B cell (primary cell): Measurements from ENCODE around the gene KCNK18. TPM values are rescaled to one million over a fixed set of nuclear protein-coding genes. Genes with fewer than 3 reads are reported as not detected.

Experiments used
- ATAC-seq: fragments of 200-7000 bp; cut with Tn5 transposase; one replicate; pipeline ENCODE4 v1.10.0; 2021; ENCODE audit warnings: low read depth, mild to moderate bottlenecking, moderate number of reproducible peaks, moderate library complexity
- CTCF ChIA-PET: fragments of 350-600 bp; sonication (Branson Sonifier 250); formaldehyde crosslinking; loops from one replicate; lab custom pipeline; 2021; ENCODE audit warnings: antibody characterized with exemption, inconsistent platforms; lab: Charles Lee
- POLR2A ChIA-PET: fragments of 350-600 bp; sonication (Branson Sonifier 250); formaldehyde crosslinking; loops from one replicate; lab custom pipeline; 2021; ENCODE audit warnings: antibody characterized with exemption; lab: Charles Lee
- DNase-seq: peaks from one replicate; pipeline ENCODE4 v3.0.0; 2013
- H2AFZ ChIP-seq: 2 replicates; pipeline ENCODE4 v1.6.1; 2012; ENCODE audit warnings: mild to moderate bottlenecking, low read depth, low read length; ENCODE audit not compliant: insufficient read depth, poor library complexity, severe bottlenecking
- H3K27ac ChIP-seq, 2 donors: 1 replicate in 1 of 2; 2 replicates in 1 of 2; pipeline ENCODE4 v1.5.1; 2012 to 2013; ENCODE audit warnings: low read length in 2 of 2, mild to moderate bottlenecking in 2 of 2, moderate library complexity in 1 of 2
- H3K27me3 ChIP-seq, 4 experiments: fragments of 200-600 bp in 1 of 4; sonication (generic) in 1 of 4; replicated peaks in 1 of 4; 1 replicate in 2 of 4; 2 replicates in 2 of 4; pipeline versions ENCODE4 v1.6.1 to v1.7.0; 2013 to 2016; ENCODE audit warnings: low read length in 3 of 4, mild to moderate bottlenecking in 2 of 4, mixed read lengths in 1 of 4, moderate library complexity in 1 of 4; ENCODE audit not compliant: insufficient read depth in 4 of 4, control insufficient read depth in 3 of 4; ENCODE audit errors: control extremely low read depth in 1 of 4
- H3K36me3 ChIP-seq, 2 experiments: replicated peaks in 1 of 2; 1 replicate in 1 of 2; 2 replicates in 1 of 2; pipeline versions ENCODE4 v1.6.1 to v1.7.1; 2013; ENCODE audit warnings: low read length in 1 of 2; ENCODE audit not compliant: insufficient read depth in 2 of 2, control insufficient read depth in 1 of 2; ENCODE audit errors: control extremely low read depth in 1 of 2, extremely low read depth in 1 of 2
- H3K4me1 ChIP-seq, 2 donors: fragments of 200-600 bp in 1 of 2; sonication (generic) in 1 of 2; 1 replicate in 1 of 2; 2 replicates in 1 of 2; pipeline versions ENCODE4 v1.5.1 to v1.6.1; 2013 to 2017; ENCODE audit warnings: low read length in 2 of 2; ENCODE audit not compliant: control insufficient read depth in 2 of 2, insufficient read depth in 2 of 2
- H3K4me2 ChIP-seq: replicated peaks from 2 replicates; pipeline ENCODE3; 2012; ENCODE audit warnings: mild to moderate bottlenecking, low read depth, low read length; ENCODE audit not compliant: poor library complexity, severe bottlenecking
- H3K4me3 ChIP-seq, 5 experiments: fragments of 200-600 bp in 1 of 5; sonication (generic) in 1 of 5; 1 replicate in 3 of 5; 2 replicates in 2 of 5; pipeline versions ENCODE4 v1.5.1 to v1.7.0; 2011 to 2016; ENCODE audit warnings: low read length in 4 of 5, mild to moderate bottlenecking in 4 of 5, low read depth in 2 of 5, control low read depth in 1 of 5, moderate library complexity in 1 of 5; ENCODE audit not compliant: insufficient read depth in 1 of 5; ENCODE audit errors: control extremely low read depth in 1 of 5, extremely low read depth in 1 of 5
- H3K79me2 ChIP-seq: fragments of 200-600 bp; sonication (generic); one replicate; pipeline ENCODE4 v1.6.0; 2016; ENCODE audit warnings: low read length; ENCODE audit not compliant: control insufficient read depth, insufficient read depth
- H3K9ac ChIP-seq: fragments of 200-600 bp; sonication (generic); 2 replicates; pipeline ENCODE4 v1.6.1; 2017; ENCODE audit warnings: mild to moderate bottlenecking, low read length, moderate library complexity
- H3K9me3 ChIP-seq, 3 donors: one replicate each; pipeline versions ENCODE4 v1.6.1 to v1.7.1; 2013; ENCODE audit warnings: low read length in 2 of 3; ENCODE audit not compliant: control insufficient read depth in 2 of 3, insufficient read depth in 1 of 3; ENCODE audit errors: control extremely low read depth in 1 of 3
- H4K20me1 ChIP-seq: 2 replicates; pipeline ENCODE4 v1.6.0; 2012; ENCODE audit warnings: mild to moderate bottlenecking, low read length; ENCODE audit not compliant: insufficient read depth, control insufficient read depth, poor library complexity, severe bottlenecking
- H3K27ac Mint-ChIP-seq: one replicate; pipeline ENCODE4 v1.8.0; 2021; ENCODE audit warnings: mixed read lengths
- H3K27me3 Mint-ChIP-seq: one replicate; pipeline ENCODE4 v1.8.0; 2021; ENCODE audit warnings: mixed read lengths
- H3K4me1 Mint-ChIP-seq: one replicate; pipeline ENCODE4 v1.8.0; 2021; ENCODE audit warnings: mixed read lengths
- H3K4me3 Mint-ChIP-seq: one replicate; pipeline ENCODE4 v1.8.0; 2021; ENCODE audit warnings: mixed read lengths
- H3K9me3 Mint-ChIP-seq: one replicate; pipeline ENCODE4 v1.8.0; 2022; ENCODE audit warnings: mixed read lengths; ENCODE audit not compliant: insufficient read depth
- EZH2 ChIP-seq: IDR thresholded peaks from 2 replicates; pipeline ENCODE4 v1.6.1; 2012; ENCODE audit warnings: borderline replicate concordance, low read depth, mild to moderate bottlenecking, moderate library complexity, low read length; ENCODE audit not compliant: insufficient read depth, poor library complexity, severe bottlenecking
- WGBS: methylation state at CpG from one replicate; pipeline ENCODE4 v1.1.5; 2013; ENCODE audit warnings: missing lambda C conversion rate; ENCODE audit not compliant: insufficient coverage; 5-methylcytosine and 5-hydroxymethylcytosine counted together
- intact Hi-C: fragments of 100-400 bp; cut with micrococcal nuclease; formaldehyde crosslinking; loops from one replicate; pipeline ENCODE4 v1.10.0; 2022
- polyA plus RNA-seq: library from polyadenylated mRNA; depleted of rRNA; stranded (reverse); fragments of >200 nt; gene quantifications from 2 replicates; pipeline ENCODE4 v1.2.3, GENCODE V29; 2012
- total RNA-seq, 2 donors: library from RNA; stranded (reverse); fragments of 120-200 nt in 1 of 2; gene quantifications; 1 replicate in 1 of 2; 2 replicates in 1 of 2; pipeline versions ENCODE4 v1.2.3 to v1.2.4, GENCODE V29; 2013 to 2022
- TF ChIP-seq, protein P1 (sequence below): fragments of 200-600 bp; IDR thresholded peaks from one replicate; pipeline ENCODE4 v1.8.0; 2022; ENCODE audit warnings: antibody characterized with exemption, mild to moderate bottlenecking

KCNK18 gene
- total and polyA plus RNA-seq, 2 donors (not counting 1 experiment from before 2014, with no cell fraction given): not detected

DNA sequence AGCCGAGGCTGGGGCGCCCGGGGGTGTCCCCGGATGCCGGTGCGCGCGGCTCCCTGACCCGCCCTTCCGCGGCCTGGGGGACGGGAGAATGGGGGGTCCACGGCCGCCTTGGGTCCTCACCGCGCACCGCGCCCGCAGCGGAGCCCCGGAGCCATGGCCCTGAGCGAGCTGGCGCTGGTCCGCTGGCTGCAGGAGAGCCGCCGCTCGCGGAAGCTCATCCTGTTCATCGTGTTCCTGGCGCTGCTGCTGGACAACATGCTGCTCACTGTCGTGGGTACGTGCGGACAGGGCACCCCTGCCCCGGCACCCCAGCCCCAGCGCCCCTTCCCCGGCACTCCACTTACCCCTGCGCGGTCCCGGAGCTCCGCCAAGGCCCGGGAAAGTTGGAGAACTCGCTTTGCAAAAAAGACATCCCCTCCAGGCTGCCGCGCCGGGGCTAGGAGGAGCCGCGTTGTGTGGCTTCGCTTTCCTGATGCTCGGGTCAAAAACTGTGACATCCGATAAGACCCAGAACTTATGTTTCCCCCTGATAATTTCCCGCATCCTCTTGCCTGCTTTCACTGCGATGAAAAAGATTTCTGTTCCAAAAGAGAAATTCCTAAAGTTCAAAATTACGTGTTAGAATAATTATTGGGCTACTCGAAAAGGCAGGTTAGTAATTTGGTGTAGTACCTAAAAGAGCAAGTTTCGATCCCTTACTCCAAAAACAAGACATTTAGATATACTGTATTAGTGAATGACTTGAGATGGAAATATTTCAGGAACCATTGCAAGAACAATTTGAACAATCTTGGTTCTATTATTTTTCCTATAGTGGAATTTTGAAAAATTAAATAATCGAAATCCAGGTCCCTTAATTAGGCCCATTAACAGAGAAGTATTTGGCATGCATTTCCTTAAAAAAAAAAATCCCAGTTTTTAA is 44.5 kb downstream of the KCNK18 start:
- H3K27me3 ChIP-seq: peaks cover 0 to 46% (median 9%) of the 10 kb centered on the region in 4 experiments
- peaks cover 1 to 23% (median 11%) of the 10 kb centered on the region in 3 donors for H3K9me3 ChIP-seq
- H3K4me2 ChIP-seq: no peak overlapping the region
- TF ChIP-seq EZH2: no peak
- TF ChIP-seq, protein P1, sequence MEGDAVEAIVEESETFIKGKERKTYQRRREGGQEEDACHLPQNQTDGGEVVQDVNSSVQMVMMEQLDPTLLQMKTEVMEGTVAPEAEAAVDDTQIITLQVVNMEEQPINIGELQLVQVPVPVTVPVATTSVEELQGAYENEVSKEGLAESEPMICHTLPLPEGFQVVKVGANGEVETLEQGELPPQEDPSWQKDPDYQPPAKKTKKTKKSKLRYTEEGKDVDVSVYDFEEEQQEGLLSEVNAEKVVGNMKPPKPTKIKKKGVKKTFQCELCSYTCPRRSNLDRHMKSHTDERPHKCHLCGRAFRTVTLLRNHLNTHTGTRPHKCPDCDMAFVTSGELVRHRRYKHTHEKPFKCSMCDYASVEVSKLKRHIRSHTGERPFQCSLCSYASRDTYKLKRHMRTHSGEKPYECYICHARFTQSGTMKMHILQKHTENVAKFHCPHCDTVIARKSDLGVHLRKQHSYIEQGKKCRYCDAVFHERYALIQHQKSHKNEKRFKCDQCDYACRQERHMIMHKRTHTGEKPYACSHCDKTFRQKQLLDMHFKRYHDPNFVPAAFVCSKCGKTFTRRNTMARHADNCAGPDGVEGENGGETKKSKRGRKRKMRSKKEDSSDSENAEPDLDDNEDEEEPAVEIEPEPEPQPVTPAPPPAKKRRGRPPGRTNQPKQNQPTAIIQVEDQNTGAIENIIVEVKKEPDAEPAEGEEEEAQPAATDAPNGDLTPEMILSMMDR: no peak
- H3K79me2 ChIP-seq: no peaks in the 10 kb centered on the region
- no peaks in the 10 kb centered on the region for H3K36me3 ChIP-seq
- WGBS: 4% methylated on average over 46 of the region's 56 CpGs
- intact Hi-C loops: no loop called here
- H3K4me3 Mint-ChIP-seq: peak overlapping the region; percentile 24
- H3K27me3 Mint-ChIP-seq: peaks cover 37% of the 10 kb centered on the region
- no peak overlapping the region for H3K27ac ChIP-seq
- ChIA-PET CTCF (no interaction called here), POLR2A (no interaction called here)
- H3K4me1 Mint-ChIP-seq: peaks cover 3% of the 10 kb centered on the region
- ATAC-seq (no peak), DNase-seq (no peak)
- H3K9me3 Mint-ChIP-seq: peaks cover 7% of the 10 kb centered on the region
- peaks cover 0 to 3% of the 10 kb centered on the region in 2 donors for H3K4me1 ChIP-seq
- no peak overlapping the region for H3K27ac Mint-ChIP-seq
- H4K20me1 ChIP-seq: no peaks in the 10 kb centered on the region
- no peak overlapping the region for H3K4me3 ChIP-seq
- no peak overlapping the region for H2AFZ ChIP-seq
- no peak overlapping the region for H3K9ac ChIP-seq

DNA sequence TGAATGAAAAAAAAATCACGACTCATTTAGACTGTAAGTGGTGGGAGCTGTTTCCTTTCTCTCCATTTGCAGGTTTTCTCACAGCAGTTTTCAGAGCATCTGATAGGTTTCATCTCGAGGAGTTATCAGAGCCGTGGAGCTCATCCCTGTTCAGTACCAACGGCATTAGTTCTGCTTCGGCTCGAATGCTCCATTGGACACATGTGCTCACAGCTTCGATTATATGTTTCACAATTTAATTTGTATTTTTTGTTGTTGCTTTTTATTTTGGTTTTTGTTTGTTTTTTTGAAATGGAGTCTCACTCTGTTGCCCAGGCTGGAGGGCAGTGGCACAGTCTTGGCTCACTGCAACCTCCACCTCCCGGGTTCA is 45.2 kb downstream of the KCNK18 start:
- Histone ChIP-seq H3K27me3 (peaks cover 0 to 49% (median 9%) of the 10 kb centered on the region in 4 experiments), H3K9me3 (peaks cover 0 to 21% (median 5%) of the 10 kb centered on the region in 3 donors), H4K20me1 (no peaks in the 10 kb centered on the region), H3K36me3 (no peaks in the 10 kb centered on the region), H2AFZ (no peak overlapping the region), H3K4me1 (peaks cover 0 to 3% of the 10 kb centered on the region in 2 donors), H3K4me3 (no peak overlapping the region), H3K79me2 (no peaks in the 10 kb centered on the region), H3K9ac (no peak overlapping the region), H3K27ac (no peak overlapping the region), H3K4me2 (no peak overlapping the region)
- 97% methylated on average over 6 of the region's 8 CpGs for WGBS
- H3K4me3 Mint-ChIP-seq: no peak overlapping the region
- intact Hi-C loops: no loop called here
- no peak for DNase-seq
- POLR2A ChIA-PET: no interaction called here
- CTCF ChIA-PET: no interaction called here
- no peak overlapping the region for H3K27ac Mint-ChIP-seq
- peaks cover 3% of the 10 kb centered on the region for H3K4me1 Mint-ChIP-seq
- peaks cover 44% of the 10 kb centered on the region for H3K27me3 Mint-ChIP-seq
- TF ChIP-seq, protein P1: no peak
- no peak for TF ChIP-seq EZH2
- H3K9me3 Mint-ChIP-seq: peaks cover 4% of the 10 kb centered on the region
- no peak for ATAC-seq
